ENCODE results near the gene GARNL3.

DNA sequence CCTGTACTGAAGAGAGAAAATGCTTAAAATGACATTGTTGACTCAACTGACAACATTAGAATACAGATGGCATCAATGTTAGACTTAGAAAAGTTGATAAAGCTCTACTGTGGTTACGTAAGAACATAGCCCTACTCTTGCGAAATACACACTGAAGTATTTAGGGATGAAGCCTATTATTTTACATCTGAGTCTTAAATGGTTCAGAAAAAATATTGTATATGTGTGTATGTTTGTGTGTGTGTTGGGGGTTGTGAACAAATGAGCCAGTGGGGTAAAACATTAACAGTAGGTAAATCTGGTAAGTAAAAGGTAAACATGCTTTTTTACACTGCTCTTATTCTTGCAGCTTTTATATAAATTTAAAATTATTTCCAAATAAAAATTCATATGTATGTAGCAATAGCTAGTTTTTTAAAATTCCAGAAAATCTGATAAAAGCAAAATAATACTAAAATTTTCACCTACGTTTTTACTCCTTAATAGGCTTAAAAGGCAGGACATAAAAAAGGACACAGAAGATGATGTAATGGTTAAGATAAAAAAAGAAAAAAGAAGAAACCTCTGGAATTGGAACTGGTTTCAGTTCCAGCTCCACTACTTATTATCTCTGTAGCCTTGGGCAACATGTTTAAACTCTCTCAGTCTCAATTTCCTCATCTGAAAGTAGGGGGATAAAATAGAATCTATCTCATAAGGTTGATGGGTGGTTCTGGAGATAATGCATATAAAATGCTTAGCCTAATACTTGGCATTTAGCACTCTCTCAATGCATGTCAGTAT, 44.3 kb downstream of the GARNL3 start:
- TF ChIP-seq POLR2AphosphoS5 (IDR thresholded peaks at IDR 0.05; ENCODE audit: low read depth, low read length), result no peak
- no peak for TF ChIP-seq POLR2A (IDR thresholded peaks at IDR 0.05; ENCODE audit: low read depth, low read length)
- no peak for TF ChIP-seq POU2F2 (IDR thresholded peaks at IDR 0.05; ENCODE audit: low read depth, low read length)
- TF ChIP-seq TAF1 (IDR thresholded peaks at IDR 0.05; ENCODE audit: low read depth, low read length), result no peak
- no peak for TF ChIP-seq SPI1 (IDR thresholded peaks at IDR 0.05; ENCODE audit: low read depth, low read length)

Measured in GM12891 (cell line).